ENCODE data around the gene GOLGA5. TPM values are rescaled to one million over a fixed set of nuclear protein-coding genes. Genes with fewer than 3 reads are reported as not detected.
"Not testable (repeated sequence)": the region's sequence is repeated elsewhere in the genome, so short reads cannot be mapped to it uniquely, and the experiment has no call there.

The GOLGA5 gene
- total RNA-seq, 1 donor from 2014 or later = 28.7 TPM

DNA sequence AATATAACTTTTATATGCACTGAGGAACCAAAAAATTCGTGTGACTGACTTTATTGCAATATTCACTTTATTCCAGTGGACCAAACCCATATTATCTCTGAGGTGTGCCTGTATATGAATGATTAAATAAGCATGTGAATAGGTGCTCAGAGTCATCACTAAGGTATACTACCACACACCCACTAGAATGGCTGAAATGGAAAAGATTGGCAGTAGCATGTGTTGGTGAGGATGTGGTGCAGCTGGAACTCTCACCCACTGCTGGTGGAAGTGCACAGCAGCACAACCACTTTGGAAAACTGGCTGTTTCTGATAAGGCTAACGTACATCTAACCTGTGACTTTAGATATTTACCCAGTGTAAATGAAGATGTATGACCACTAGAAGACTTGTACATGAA lies 36.8 kb downstream of the GOLGA5 start:
- no peak for DNase-seq

DNA sequence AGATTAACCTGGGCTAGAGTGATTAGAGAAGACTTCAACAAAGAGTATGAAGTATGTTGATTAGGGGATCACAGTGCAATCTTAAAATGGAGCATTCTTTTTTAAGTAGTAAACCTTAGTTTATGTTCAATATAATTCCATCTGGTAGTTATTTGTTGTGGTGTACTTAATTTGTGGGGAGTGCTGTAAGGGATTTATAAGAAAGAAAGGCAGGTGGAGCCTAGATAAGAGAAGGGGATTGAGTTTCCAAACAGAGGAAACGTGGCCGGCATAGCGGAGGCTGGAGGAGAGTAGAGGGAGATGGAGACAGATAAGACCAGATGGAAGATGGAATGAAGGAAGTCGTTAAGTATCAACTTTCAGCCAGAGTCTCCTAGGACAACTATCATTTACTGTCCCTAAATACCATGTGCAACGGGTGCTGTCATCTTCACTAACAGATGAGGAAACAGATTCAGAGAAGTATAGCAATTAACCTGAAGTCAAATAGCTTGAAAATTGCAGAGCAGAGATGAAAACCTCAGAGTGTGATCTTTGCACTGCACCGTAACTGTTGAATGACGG lies 38.1 kb downstream of the GOLGA5 start:
- DNase-seq = no peak

DNA sequence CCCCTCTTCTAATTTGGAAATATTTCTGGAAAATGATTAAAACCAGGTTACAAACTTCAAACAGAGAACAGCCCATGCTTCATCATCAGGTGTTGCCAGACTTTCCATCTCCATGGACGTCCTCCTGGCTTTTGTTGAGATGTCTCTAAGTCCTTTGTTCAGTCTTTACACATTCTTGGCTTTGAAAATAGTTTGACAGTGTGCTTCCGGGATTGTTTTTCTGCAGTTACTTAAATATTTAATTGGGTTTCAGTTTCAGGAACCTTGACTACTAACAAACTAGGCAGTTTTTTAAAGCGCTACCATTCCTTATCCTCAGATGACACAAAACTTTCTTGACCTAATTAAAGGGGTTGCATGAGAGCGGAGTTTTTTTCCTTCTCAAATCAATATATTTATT lies 47.8 kb downstream of the GOLGA5 start:
- no peak for DNase-seq

DNA sequence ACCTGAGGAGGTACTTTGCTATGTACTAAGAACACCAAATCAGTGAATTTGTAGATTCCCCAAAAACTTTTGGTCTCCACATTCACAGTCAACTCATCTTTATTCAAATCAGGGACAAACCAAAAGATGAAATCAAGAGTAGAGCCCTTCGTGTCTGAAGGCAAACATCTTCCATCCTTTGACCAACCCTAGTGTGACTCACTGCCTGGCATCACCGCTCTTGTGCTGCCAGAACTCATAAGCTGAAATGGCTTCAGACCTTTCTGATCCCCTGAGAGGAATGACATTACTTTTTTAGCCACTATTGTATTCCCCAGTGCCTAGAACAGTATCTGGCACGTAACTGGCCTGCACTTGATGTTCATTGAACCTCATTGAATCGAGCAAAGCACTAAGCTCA lies 50.1 kb downstream of the GOLGA5 start:
- DNase-seq = no peak

DNA sequence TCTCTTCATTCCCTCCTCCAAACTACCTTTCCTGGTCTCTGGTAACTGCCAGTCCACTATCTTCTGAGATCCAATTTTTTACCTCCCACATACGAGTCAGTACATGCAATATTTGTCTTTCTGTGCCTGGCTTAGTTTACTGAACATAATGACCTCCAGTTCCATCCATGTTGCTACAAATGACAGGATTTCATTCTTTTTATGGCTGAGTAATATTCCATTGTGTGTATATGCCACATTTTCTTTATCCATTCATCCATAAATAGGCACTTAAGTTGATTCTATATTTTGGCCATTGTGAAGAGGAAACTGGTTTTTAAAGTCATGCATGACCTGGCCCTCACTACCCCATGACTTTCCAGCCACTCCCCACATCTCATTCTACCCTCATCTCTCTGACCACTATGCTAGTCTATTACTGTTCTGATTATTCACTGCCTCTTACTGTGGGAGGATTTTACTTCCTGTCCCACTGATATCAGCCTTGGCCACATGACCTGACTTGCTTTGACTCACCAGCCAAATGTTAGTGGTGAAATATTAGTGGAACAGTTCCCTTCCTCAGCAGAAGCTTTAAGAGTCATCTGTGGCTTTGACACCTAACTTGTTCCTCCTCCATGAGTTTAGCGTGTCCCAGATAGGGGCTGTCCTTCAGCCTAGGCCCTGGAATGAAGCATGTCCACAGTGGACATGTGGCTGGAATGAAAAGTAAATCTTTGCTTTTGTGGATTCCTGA lies 52.2 kb downstream of the GOLGA5 start:
- no peak for DNase-seq

DNA sequence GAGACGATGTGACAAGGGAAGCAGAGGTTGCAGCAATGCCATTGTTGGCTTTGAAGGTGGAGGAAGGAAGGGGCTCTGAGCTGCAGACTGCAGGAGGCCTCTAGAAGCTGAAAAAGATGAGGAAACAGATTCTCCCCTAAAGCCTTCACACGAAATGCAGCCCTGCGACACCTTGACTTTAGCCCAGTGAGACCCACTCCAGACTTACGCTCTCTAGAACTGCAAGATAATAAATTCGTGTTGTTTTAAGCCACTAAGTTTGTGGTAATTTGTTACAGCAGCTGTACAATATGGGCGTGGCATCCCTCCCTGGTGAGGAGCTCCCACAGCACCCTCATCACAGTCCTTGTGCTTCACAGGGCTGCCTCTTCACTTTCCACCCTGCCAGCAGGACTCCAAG lies 53.2 kb downstream of the GOLGA5 start:
- DNase-seq = no peak

DNA sequence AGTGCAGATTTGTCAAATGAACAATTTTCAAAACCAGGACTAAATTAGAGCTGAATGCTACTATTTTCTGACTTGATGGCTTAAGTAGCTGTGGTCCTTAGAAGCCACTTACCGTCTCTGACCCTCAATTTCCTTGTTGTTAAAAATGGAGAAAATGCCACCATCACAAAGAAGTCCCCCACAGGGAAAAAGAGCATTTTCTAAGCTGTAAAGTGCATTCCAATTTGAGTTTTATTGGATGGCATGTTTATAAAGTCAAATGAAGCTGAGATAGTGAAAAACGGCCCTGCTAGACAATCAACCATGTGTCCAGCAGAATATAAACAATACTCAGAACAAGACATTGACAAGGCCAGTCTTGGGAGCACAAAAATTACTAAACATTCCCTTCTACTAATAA lies 53.6 kb downstream of the GOLGA5 start:
- no peak for DNase-seq

DNA sequence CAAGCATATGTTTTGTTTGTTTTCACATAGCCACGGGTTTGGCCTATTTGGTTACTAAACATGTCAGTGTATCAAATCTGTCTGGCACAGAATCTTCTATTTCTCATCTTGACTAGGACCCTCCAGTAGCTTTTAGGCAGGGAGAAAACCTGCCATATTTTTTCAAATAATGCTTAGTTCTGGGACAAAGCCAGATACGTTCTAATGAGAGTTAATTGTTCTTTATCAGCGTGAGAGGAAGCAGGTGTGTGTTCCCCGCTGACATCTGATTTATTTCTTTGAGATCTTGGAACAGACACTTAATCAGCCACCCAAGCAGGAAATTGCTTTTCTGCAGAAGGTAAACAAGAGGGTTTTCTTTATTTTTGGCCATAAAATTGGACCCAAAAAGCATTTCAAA lies 54.8 kb downstream of the GOLGA5 start:
- DNase-seq = no peak

DNA sequence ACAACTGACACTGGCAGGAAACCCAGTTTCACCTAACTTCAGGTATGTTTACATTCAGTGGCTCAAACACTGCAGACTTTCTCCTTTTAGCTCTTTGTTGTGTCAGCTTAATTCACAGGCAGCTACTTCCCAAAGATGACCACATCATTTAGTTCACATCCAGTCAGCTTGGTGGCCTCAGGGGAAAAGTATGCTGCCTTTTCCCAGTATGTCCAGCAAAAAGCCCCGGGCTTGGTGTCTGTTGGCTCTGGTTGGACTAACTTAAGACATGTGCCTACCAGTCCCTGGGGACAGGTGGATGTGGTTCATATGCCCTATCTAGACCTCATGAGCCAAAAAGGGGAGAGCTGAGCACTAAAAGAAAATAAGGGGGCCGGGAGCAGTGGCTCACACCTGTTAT lies 56.4 kb downstream of the GOLGA5 start:
- no peak for DNase-seq

DNA sequence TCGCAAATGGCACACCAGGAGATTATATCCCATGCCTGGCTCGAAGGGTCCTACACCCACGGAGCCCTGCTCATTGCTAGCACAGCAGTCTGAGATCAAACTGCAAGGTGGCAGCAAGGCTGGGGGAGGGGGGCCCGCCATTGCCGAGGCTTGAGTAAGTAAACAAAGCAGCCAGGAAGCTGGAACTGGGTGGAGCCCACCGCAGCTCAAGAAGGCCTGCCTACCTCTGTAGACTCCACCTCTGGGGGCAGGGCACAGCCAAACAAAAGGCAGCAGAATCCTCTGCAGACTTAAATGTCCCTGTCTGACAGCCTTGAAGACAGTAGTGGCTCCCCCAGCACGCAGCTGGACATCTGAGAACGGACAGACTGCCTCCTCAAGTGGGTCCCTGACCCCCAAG lies 59.0 kb downstream of the GOLGA5 start:
- not testable (repeated sequence) for DNase-seq

DNA sequence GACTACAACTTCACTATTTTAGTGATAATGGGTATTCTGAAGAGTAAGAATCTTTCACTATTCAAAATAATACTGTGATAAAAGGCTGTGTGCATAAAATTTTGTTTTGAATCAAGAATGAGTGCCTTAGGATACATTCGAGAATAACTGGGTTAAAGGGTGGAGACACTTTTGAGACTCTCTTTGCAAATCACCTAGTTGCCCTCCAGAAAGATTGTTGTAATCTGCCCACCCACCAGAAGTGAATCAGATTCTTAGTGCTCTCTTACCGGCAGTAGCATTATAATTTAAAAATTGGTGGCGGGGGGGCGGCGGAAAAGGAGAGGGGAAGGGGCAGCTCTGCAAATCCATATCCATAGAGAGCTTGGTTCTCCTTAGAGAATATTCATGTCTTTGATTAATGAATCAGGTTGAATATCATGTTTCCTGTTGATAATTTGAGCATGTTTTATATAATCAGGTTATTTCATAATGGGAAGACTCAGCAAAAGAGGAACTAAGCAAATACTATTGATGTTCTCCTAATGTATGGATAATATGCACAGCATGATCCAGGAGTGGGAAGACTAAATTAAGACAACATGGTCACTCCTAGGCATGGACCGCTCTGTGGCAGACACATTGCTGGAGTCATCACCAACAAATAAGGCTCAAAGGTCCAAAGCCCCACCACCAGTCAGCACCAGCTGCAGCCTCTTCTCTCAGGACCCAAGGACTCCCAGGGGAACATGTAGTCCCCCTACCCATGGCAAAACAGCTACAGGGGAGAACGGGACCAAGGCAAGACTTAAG lies 66.1 kb downstream of the GOLGA5 start:
- no peak for DNase-seq

DNA sequence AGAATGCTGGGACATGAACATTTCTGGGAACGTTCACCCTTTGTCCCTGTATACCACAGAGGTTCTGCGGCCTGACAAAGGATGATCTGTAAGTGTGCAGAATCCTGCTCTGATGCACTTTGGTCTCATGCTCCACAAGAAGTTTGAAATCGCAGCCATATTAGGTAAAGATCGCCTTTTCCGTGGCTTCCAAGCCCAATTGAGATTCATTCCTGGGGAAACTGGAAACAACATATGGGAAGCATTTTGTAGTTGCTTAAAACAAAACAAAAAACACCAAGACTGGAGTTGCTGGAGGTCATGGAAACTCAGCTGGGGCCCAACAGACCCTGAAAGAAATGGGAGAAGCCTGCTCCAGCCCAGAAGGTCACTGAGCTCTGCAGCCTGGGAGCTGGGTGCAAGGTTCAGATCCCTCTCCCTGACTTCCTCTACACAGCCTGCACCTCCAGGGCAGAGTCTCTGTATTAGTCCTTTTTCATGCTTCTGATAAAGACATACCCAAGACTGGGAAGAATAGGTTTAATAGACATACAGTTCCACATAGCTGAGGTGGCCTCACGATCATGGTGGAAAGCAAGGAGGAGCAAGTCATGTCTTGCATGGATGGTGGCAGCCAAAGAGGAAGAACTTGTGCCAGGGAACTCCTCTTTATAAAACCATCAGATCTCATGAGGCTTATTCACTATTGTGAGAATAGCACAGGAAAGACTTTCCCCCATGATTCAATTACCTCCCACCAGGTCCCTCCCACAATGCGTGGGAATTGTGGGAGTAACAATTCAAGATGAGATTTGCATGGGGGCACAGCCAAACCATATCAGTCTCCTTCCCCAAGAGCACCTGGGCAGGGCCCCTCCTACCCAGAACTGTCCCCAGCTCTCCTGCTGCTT lies 68.0 kb downstream of the GOLGA5 start:
- no peak for DNase-seq

DNA sequence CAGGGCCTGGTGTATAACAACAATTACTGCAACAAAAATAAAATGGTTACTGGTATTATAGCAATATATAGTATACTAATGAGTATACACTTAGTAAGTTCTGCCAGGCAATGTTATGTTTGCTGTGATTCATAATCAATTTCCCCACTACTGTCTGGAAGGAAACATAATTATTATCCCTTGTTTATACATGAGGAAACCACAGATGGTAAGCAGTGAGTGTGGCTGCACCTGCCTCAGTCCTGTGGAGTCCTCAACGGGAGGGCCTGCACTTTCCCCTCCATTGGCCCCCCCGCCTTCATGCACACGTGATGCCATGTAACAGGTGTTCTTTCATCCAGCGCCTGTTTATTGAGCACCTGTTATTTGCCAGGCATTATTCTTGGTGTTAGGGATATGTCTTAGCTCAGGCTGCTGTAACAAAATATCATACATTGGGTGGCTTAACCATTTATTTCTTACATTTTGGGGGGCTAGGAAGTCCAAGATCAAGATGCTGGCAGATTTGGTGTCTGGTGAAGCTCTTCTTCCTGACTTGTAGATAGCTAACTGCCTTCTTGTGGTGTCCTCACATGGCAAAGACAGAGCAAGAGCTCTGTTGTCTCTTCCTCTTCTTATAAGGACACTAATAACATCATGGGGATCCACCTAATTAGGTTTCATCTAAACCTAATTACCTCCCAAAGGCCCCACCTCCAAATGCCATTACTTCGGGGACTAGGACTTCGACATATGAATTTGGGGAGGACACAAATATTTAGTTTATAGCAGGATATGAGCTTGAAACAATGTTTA lies 69.4 kb downstream of the GOLGA5 start:
- no peak for DNase-seq

DNA sequence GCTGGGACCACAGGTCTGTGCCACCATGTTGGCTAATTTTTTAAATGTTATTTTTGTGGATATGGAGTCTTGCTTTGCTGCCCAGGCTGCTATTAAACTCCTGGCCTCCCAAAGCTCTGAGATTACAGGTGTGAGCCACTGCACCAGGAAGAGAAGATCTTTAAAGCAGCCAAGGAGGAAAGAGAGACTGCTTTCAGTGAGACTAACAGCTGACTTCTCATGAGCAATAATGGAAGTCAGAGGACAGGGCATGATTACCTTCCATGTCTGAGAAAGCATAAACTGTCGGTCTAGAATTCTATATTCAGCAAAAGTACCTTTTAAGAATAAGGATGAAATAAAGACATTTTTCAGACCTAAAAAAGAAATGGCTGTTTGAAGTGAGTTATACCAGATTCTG lies 71.6 kb downstream of the GOLGA5 start:
- DNase-seq = no peak

DNA sequence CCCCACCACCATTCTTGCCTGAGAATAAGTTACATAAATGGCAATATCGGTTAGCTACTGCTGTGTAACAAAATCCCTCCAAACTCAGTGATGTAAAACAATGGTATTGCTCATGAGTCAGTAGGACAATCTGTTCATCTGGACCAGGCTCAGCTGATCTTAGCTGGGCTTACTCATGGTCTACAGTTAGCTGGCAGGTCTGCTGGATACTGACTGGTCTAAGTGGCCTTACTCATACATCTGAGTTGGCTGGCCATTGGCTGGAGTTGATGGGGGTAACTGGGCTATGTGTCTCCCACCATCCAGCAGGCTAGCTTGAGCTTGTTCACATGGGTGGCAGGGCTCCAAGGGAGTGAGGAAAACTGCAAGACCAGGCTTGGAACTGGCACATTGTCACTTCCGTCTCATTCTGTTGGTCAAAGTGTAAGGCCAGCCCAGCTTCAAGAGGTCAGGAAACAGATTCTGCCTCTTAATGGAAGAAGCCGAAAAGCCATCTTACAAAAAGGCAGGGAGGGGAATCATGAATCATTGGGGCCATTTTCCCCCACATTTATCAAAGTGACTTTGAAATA lies 72.2 kb downstream of the GOLGA5 start:
- DNase-seq = no peak

DNA sequence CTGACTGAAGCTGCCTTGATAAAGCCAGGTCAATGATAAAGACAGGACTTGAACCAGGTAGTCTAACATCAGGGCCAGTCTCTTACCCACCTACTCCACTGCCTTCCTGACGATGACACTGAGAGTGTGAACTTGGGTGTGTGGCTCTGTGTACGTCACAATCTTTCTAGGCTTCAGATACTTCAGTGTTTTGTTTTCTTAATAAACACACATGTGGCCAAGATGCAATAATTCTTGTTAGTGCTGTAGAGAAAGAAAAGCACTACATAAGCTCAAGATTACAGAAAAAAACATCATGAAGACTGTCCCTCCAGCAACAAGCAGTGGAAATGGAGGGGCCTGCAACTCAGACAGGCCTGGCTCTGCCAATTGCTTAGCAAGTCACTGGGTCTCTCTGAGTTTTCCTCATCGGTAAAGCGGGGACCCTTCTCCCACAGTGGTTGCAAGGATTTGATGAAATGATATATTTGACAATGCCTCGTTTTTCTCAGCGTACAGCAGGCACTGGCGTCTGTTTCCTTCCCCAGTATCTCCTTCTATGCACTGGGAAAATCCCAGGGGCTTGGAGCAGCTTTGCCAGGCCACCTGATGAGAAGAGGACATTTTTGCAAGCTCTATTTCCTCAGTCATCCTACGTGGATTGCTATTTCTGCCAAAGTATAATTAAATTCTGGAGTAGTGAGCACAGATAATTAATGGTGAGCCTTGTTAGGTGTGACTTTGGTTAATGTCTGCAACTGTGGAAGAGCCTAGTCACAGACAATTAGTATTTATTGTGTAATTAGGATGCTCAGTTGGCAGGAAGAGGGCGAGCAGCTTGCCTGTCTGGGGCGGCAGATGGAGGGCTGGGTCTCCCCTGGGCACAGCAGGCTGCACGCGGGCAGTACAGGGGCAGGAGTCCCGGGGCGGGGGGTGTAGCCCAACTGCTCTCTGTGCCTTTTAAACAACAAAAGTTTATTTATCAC lies 73.1 kb downstream of the GOLGA5 start:
- DNase-seq = no peak

DNA sequence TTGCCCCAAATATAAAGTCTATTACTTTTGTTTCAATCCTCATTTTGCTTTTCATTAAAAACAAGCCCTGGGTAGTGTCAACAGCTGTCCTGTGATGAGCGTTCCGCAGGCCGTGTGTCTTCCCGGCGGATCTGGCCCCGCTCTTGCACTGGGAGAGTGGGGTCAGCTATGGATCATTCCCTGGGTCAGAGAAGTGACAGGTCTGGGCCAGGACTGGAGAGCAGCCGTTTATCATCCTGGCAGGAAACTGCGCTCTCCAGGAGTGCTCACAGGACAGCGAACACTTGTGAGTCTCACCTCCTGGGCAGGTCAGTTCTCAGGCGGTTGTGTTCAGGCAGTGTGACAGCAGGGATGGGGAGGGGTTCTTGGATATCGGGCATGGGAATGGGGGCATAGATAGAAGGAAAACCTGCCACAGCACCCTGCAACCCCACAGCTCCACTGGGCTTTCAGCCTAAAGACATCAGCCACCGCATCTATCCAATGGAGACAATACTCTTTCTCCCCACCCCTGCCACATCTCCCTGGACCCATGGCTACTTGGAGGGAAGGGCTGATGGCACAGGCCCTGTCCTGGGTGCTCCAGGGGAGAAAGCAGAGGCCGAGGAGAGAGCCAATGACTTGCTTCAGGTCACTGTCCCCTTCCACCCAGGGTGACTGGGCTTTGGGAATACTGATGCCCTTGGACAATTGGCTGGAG lies 81.0 kb downstream of the GOLGA5 start:
- DNase-seq = no peak

DNA sequence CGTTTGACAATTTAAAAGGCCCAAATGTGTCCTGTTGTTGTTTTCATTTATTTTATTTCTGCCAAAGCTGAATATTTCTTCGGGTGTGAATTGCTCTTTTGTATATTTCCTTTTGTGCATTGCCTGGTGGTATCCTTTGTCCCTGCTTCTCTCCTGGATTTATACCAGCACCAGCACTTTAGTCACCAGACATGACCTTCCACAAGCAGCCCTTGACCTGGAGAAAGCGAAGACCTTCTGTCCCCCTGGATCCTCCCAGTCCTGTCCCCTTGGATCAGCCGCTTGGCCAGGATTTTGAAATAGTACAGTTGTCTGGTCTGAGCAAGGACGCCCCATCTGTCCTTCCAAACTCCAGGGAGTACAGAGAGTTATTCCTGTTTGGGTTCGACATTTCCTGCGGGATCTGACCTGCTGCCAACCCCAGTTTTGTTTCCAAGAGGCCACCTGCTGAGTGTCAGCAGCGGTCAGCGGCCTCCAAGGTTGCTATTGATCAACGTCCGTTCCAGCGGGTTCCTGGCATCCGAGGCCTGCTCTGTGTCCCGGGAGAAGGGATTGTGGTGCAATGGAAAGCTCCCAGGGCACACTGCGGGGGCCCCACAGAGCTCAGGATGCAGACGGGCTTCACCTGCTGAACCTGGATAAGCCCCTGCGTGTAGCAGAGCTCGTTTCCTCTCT lies 83.8 kb downstream of the GOLGA5 start:
- no peak for DNase-seq

DNA sequence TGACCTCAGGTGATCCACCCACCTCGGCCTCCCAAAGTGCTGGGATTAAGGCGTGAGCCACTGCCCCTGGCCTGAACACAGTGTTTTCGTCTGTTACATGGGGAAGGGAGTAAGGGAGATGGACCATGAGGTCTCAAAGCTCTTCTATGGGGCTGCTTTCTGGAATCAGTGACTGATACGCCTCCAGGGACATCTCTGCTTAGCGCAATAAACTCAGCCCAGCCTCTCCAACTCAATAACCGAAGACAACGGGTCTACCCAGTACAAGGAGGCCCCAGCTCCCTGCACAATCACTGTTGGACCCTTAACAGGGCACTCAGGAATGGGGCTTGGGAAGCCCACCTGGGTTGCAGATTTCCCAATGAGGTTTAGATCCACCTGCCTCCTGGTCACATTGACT lies 86.2 kb downstream of the GOLGA5 start:
- DNase-seq = no peak
